ENCODE measurements around the gene GPATCH4. TPM values are rescaled to one million over a fixed set of nuclear protein-coding genes. Genes with fewer than 3 reads are reported as not detected.
A peak's percentile ranks its signal among the peaks of the same experiment; 100 is the strongest.
"Not testable (repeated sequence)": the region's sequence is repeated elsewhere in the genome, so short reads cannot be mapped to it uniquely, and the experiment has no call there.

The GPATCH4 gene
- polyA plus RNA-seq, 3 donors, result 35.3 to 41.2 (median 36.8) TPM

DNA sequence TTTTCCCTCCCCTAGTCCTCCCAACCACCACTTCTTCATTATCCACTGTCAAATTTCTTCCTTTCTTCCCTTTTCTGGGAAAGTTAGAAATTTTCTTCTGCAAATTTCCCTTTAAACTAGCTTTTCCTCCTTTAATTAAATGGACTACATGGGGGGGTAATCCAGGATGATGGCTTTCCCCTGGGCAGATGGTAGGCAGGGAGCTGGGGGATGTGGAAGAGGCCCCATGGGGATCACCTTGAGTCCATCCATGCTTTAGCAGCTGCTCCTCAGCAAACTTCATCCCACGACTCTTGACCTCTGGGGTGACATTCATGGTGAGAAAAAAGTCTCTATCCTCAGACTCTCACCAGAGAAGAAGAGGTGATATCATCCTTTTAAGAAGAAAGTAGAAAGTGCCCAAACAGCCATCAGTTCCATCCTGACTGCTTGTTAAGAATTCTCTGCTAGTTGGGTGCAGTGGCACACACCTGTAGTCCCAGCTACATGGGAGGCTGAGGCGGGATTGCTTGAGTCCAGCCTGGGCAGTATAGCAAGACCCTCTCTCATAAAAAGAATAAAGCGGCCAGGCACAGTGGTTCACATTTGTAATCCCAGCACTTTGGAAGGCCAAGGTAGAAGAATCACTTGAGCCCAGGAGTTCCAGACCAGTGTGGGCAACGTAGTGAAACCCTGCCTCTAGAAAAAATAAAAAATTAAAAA lies 2.4 kb downstream of the GPATCH4 start:
- DNase-seq (ENCODE audit: low read depth in 3 of 3, low spot score in 2 of 3), result no peak

DNA sequence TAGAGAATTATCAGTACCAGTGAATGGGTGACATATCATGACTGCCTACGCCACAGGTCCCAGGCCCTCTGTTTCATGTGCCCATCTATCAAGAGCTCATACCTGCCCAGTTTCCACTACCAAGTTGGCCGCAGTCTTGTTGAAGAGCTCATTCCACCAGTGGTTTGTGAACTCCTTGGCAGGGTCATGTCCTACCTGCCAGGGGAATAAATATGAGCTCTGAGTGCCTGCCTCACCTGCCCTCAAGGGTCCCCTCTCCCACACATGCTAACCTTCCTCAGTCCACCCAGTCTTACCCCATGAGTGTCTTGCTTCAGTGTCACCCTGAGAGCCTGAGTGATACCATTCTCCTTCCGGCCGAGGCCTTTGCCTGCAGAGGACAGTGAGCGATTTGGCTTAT lies 3.2 kb downstream of the GPATCH4 start:
- DNase-seq (ENCODE audit: low read depth in 3 of 3, low spot score in 2 of 3), result no peak

DNA sequence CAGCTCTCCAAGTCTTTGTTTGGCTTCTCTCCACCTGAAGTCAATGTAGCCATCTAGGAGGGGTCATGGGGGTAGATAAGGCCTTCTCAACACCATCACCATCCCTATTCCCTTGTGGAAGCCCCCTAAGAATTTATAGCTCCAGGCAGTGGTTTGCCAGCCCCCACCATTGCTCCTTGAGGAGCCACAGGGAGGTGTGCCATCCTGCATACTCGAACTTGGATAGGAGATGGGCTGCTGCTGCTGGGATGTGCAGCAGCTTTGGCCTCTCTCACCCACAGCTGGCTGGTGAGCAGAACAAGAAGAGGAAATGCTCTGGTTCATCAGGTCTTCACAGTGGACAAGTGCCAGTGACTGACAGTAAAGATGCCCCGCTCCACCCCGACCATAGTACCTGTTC lies 4.9 kb downstream of the GPATCH4 start:
- DNase-seq (ENCODE audit: low read depth in 3 of 3, low spot score in 2 of 3), result no peak

DNA sequence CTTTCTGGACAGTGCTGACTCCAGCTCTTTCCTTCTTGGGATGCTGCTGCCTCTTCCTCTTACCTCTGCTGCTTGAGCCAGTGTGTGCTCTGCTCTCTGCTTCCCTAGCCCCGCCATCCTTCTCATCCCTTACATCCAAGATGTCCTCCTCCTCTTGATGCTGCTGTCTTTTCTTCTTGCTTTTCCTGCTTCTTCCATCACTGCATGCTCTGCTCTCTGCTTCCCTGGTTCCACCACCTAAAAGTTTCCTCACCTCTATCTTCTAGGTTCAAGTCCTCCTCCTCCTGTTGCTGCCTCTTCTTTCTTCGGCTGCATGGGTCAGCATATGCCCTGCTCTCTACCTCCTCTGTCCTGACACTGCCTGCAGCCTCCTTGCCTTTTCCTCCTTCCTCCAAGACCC lies 6.3 kb downstream of the GPATCH4 start:
- DNase-seq (ENCODE audit: low read depth in 3 of 3, low spot score in 2 of 3), result no peak

DNA sequence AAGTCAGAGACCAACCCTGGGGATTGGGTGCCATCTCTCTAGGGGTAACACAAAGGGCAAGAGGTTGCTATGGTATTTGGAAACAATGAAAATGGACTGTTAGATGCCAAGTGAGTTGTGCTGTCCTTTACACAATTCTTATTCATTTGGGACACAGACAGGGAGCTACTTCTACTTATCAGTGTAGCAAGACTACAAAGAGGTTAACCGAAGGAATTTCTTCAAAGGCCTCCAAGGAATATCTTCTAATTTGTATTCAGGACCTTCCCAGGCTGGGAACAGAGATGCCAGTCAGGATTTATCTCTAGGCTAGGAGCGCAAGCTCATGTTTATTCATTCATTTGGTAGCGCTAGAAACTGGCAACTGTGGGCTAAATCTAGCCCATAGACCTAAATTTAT lies 7.1 kb downstream of the GPATCH4 start:
- no peak for DNase-seq (ENCODE audit: low read depth in 3 of 3, low spot score in 2 of 3)

DNA sequence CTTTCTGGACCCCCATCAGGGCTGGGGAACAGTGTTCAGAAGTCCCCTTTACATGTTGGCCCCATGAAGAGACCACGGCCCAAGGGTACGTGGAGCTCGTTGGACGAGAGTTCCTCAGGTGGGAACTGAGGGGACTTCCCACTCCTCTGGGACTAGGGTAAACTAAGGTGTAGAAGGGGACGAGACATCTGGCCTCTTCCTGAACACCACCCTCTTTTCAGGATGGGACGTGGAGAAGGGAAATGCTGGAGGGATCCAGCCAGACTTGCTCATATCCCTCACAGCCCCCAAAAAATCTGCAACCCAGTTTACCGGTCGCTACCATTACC lies 7.7 kb downstream of the GPATCH4 start:
- no peak for DNase-seq (ENCODE audit: low read depth in 3 of 3, low spot score in 2 of 3)

DNA sequence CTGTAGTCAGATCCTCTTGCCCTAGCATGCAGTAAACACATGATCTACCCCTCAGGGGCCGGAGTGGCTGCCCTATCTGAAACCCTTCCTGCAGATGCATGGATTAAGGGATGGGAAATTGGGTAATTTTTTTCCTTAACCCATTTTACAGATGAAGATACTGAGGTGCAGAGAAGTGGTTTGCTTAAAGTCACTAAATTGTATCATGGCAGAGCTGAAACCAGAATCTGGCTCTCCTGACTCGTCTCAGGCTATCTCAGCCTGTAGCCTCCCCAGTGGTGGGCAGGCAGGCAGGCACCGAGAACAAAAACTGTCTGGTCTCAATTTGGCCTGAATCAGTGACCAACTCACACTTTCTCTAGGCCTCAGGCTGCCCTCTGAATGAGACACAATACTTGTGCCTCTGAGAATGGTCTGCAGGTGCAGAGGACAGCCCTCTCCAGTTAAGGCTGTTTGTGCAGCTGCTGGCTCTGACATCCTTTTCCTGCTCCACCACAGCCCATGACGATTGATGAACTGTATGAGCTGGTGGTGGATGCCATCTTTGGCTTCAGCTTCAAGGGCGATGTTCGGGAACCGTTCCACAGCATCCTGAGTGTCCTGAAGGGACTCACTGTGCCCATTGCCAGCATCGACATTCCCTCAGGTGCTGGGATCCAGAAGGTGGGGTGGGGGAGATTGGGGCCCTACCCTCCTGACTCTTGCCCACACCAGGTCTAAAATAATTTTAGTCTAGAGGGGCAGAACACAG lies 8.2 kb downstream of the GPATCH4 start:
- no peak for DNase-seq (ENCODE audit: low read depth in 3 of 3, low spot score in 2 of 3)

DNA sequence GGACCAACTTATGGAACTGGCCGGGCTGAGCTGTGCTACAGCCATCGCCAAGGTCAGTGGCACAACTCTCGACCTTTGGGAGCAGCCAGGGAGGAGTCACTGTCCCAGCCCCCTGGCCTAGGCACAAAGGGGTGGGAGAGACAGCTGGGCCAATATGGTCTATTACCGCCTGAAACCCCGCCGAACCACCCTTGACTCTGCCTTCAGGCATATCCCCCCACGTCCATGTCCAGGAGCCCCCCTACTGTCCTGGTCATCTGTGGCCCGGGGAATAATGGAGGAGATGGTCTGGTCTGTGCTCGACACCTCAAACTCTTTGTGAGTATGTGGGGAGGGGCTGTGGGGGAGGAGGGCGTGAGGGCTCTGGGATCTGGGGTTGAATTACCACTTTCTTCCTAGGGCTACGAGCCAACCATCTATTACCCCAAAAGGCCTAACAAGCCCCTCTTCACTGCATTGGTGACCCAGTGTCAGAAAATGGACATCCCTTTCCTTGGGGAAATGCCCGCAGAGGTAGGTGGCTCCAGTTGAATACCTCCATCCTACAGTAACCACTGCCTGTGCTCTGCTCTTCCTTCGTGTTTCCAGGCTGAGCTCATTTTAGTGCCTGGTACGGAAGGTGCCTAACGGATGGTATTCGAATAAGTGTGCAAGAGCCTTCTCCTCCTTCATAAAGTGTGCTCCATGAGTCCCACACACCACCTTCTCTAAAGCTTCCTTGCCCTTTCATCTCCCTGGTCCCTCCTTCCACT lies 8.9 kb downstream of the GPATCH4 start:
- DNase-seq (ENCODE audit: low read depth in 3 of 3, low spot score in 2 of 3), result no peak

DNA sequence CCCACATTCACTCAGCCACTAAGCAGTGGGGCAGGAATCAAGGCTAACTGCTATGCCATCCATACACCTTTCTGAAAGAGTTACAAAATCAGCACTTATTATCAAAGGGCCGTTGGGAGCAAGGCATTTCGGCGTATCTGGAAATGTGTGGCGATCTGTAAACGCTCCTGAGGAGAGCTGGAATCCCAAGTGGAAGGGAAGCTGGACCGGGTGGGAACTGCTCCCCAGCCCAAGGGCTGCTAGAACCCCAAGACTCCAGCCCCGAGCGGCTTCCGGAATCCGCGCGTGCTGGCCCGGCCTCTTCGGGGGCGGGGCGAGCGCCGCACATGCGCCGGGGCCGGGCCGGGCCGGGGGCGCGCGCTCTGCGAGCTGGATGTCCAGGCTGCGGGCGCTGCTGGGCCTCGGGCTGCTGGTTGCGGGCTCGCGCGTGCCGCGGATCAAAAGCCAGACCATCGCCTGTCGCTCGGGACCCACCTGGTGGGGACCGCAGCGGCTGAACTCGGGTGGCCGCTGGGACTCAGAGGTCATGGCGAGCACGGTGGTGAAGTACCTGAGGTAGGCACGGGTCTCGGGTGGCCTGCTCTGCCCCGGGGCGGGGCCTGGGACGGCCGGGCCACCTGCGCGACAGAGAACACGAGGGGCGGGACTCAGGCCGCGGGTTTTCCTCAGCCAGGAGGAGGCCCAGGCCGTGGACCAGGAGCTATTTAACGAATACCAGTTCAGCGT lies 9.7 kb downstream of the GPATCH4 start, which contains the start of gene NAXE:
NAXE (plus strand) TSS at position 345 of the 726 bp plus-strand sequence; CDS start at position 374, 29 bp downstream.
- no peak for DNase-seq (ENCODE audit: low read depth in 3 of 3, low spot score in 2 of 3)

DNA sequence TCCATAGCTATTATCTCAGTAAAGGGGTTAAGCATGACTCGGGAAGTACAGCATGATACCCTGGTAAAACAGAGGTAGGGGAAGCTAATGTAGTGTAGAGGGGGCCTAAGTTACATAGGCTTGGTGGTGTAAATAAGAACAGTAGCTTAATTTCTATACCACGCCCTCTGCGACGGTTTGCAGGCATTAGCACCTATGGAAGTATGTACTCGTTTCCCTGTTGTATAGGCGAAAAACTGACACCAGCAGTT lies 10.2 kb downstream of the GPATCH4 start:
- no peak for DNase-seq (ENCODE audit: low read depth in 3 of 3, low spot score in 2 of 3)

DNA sequence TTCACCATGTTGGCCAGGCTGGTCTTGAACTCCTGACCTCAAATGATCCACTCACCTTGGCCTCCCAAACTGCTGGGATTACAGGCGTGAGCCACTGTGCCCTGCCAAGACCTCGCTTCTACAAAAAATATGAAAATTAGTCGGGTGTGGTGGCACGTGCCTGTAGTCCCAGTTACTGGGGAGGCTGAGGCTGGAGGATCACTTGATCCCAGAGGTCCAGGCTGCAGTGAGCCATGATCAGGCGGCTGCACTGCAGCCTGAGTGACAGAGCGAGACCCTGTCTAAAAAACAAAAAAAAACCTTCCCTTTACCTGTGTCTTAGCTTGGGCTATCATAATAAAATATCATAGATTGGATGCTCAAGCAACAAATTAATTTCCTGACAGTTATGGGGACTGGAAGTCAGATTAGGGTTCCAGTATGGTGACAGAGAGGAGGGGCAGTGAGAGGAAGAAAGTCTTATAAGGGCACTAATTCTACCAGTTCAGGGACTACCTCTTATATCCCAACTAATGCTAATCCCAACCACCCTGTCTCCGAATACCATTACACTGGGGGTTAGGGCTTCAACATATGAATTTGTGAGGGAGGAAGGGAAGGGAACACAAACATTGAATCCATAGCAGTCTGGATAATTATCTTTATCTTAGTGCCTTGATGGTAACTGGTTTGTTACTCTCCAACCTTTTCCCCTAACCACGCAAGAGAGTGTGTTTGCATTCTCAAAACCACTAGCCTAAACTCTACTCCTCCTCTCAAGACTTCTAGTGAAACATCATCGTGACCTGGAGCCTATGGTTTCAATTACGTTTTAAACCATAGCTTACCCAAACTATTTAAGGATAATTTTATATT lies 10.7 kb downstream of the GPATCH4 start:
- no peak for DNase-seq (ENCODE audit: low read depth in 3 of 3, low spot score in 2 of 3)

DNA sequence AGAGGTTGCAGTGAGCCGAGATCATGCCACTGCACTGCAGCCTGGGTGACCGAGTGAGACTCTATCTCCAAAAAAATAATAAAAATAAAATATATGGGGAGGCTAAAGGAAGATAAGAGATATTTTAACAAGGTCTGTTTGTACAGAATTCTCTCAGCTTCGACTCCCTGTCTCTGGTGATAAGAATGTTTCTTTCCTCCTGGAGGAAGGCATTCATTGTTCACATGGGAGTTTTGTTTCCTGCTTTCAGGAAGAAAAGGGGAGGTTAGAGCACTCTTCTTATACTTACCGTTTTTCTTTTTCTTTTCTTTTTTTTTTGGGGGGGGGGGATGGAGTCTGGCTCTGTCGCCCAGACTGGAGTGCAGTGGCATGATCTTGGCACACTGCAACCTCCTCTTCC lies 11.7 kb downstream of the GPATCH4 start:
- no peak for DNase-seq (ENCODE audit: low read depth in 3 of 3, low spot score in 2 of 3)

DNA sequence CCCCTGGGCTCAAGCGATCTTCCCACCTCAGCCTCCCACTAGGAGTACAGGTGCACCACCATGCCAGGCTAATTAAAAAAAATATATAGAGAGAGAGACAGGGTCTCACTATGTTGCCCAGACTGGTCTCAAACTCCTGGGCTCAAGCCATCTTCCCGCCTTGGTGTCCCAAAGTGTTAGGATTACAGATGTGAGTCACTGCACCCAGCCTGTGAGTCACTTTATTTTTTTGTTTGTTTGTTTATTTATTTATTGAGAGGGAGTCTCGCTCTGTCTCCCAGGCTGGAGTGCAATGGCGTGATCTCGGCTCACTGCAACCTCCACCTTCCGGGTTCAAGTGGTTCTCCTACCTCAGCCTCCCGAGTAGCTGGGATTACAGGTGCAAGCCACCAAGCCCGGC lies 13.4 kb downstream of the GPATCH4 start:
- DNase-seq (ENCODE audit: low read depth in 3 of 3, low spot score in 2 of 3), result not testable (repeated sequence)

DNA sequence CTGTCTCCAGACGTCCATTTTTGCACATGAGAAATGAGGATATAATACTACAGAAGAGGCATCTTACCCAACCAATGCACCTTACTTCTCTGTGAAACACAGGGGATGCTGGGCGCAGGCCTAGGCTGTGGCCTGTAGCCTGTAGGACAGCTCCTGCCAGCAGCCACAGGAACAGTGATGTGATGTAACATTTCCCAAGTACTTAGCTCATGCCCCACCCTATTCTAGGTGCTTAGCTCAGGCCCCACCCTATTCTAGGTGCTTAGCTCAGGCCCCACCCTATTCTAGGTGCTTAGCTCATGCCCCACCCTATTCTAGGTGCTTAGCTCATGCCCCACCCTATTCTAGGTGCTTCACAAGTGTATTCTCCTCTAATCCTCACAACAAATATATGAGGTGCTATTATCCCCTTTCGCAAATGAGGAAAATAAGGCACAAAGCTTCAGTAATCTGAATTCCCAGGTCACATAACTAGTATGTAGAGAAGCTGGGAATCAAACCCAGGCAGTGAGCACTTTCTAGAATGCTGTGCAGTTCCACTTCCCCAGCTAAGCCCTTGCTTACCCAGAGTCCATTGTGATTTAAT lies 14.3 kb downstream of the GPATCH4 start:
- no peak for DNase-seq (ENCODE audit: low read depth in 3 of 3, low spot score in 2 of 3)

DNA sequence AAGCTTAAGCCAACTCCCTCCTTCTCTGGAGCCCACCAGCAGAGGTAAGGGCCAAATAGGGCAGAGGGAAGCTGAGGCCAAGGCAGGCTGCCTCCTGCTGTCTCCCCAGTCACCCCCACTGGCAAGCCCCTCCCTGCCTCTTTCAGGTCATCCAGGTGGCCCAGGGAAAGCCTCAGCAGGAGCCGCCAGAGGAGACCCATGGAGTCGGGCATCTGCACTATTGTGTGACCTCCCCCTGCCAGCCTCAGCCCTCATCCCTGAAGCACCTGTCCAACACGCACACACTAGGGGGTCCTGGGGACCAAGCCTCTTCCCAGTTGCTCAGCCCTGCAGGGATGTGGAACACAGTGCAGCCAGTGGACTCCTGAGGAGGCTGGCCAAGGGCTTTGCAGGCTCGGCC lies 15.0 kb downstream of the GPATCH4 start:
- no peak for DNase-seq (ENCODE audit: low read depth in 3 of 3, low spot score in 2 of 3)

DNA sequence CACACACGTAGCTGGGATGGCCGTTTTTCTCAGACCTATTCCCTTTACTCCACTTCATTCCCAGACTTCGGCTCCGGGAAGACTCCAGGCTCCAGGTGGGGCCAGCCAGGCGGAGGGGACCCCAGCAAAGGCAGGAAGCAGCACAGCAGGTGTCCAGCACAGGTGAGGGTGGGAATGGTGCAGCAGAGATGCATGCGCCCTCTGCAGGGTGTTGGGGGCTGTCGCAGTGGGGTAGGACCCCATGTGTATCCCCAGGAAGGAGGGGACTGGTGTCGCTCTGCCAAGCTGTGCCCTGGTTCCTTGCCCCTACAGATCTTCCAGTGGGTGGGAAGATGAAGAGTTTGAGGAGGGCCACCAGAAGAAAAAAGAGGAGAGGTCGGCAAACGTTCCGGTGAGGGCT lies 16.5 kb downstream of the GPATCH4 start:
- DNase-seq (ENCODE audit: low read depth in 3 of 3, low spot score in 2 of 3), result no peak

DNA sequence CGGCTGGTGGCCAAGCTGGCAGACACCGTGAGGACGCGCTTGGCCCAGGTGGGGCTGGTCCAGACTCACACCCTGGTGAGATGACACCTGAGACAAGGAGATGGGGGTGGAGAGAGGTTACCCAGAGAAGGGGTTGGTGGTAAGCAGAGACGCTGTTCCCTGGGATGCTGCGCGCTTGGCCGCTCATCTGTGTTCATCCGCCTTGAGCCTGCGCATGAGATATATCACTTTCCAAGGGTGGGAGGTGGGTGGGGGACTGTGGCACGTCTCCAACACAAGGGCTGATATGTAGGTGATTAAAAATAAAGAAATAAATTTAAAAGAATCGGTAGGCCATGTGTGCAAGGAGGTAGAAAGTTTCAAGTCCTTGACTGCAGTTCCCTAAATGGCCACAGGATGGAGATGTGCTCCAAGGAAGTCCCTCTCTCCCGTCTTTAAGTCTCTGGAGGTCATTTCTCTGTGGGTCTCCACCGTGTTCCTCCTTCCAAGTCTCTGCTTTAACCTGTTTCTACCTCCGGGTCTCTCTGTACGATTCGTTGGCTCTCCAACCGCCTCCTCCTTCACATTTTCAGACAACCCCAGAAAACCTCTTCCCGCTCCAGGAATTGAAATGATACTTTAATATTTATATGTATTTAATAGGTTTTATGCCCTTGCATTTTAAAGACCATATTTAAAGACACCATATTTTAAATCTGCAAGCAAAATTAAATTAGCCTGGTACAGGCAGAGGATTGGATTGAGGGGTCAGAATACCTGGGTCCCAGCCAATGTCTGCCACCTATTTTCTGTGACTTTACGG lies 17.3 kb downstream of the GPATCH4 start:
- DNase-seq (ENCODE audit: low read depth in 3 of 3, low spot score in 2 of 3), result peak in 1 of 3 donors; percentile 73

DNA sequence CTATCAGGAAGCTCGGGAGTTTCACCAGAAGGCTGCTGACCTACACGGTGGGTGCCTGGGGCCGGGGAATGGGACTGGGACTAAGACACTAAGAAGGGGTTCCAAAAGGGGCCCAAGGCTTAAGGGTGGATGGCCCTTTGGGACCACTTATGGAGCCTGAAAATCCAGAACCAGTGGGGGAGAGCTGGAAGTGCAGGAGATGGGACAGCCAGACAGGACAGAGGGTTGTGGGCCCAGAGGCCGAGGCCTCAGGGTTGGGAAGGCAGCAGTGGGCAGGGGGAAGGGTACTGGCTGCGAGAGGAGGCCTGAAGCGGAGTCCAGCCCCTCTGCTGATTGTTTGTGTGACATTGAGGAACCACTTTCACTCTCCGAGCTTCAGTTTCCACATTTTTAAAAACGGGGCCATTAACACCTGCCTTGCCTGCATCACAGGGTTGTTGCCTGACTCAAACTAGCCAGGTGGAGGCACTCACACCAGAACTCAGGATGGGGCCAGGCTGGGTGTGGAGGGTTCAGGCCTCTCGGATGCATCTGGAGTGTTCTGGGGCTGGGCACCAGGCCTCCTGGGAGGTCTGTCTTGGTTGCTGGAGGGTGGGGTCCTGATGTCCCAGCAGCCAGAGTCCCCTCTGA lies 18.8 kb downstream of the GPATCH4 start:
- no peak for DNase-seq (ENCODE audit: low read depth in 3 of 3, low spot score in 2 of 3)
